Measurements from ENCODE around the gene TRIM60. TPM values are rescaled to one million over a fixed set of nuclear protein-coding genes. Genes with fewer than 3 reads are reported as not detected.

The TRIM60 gene
- total RNA-seq, 4 donors from 2014 or later: not detected

DNA sequence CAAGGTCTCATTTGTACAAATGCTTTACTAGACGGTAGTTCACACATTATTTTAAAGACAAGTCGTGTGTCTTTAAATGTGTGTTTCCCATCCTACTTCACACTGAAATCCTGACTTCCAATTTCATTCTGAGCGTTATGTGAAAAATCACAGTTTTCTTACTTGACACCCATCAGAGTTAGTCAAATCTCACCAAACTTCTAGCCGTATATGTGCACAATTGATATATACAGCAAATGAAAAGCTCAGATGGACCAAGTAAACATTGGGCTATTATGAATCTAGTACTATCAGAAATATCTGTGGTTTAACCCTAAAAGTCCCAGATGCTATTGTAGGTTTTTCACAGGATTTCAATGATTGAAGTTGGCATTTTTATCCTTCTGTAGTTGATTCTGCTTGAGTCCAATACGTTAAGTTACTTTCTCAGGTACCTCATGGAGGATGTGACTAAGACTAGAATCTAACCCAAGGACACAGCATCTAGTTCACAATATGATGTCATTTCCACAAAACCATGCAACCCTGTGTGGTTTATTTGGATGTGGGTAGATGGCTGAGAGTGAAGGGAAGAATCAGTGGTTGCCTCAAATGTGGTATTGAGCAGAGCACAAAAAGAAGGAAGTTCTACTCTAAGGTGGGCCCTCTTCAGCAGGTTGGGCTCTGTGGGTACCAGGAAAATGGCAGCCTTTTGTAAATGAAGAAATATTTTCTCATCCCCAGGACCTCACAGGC, 22.1 kb upstream of the TRIM60 start:
- no peaks in the 10 kb centered on the region for H3K27me3 ChIP-seq
- H3K27ac ChIP-seq: no peak overlapping the region
- no peak for ATAC-seq
- peaks cover 0 to 15% (median 0%) of the 10 kb centered on the region in 3 donors for H3K4me1 ChIP-seq
- WGBS, 2 donors (ENCODE audit: low coverage in 1 of 2): 85 to 87% methylated on average over 5 of the region's 5 CpGs
- H3K36me3 ChIP-seq: no peaks in the 10 kb centered on the region
- H3K9me3 ChIP-seq: no peaks in the 10 kb centered on the region
- H3K4me3 ChIP-seq: no peak overlapping the region
- TF ChIP-seq, protein P1, sequence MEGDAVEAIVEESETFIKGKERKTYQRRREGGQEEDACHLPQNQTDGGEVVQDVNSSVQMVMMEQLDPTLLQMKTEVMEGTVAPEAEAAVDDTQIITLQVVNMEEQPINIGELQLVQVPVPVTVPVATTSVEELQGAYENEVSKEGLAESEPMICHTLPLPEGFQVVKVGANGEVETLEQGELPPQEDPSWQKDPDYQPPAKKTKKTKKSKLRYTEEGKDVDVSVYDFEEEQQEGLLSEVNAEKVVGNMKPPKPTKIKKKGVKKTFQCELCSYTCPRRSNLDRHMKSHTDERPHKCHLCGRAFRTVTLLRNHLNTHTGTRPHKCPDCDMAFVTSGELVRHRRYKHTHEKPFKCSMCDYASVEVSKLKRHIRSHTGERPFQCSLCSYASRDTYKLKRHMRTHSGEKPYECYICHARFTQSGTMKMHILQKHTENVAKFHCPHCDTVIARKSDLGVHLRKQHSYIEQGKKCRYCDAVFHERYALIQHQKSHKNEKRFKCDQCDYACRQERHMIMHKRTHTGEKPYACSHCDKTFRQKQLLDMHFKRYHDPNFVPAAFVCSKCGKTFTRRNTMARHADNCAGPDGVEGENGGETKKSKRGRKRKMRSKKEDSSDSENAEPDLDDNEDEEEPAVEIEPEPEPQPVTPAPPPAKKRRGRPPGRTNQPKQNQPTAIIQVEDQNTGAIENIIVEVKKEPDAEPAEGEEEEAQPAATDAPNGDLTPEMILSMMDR (IDR thresholded peaks at IDR 0.05): no peak
- TF ChIP-seq EP300 (IDR thresholded peaks at IDR 0.05) (no peak), POLR2AphosphoS5 (IDR thresholded peaks at IDR 0.05) (no peak), POLR2A (IDR thresholded peaks at IDR 0.05) (no peak)

- WGBS, 2 donors (ENCODE audit: low coverage in 1 of 2): 80% methylated on average over 1 of the region's 2 CpGs; no CpG with 5 or more reads in 1 of the 2 donors
Observed at GRCh38 chr4:165010487-165010886, 21.3 kb upstream of the TRIM60 start.

GRCh38 chr4:165010991-165011390, 20.8 kb upstream of the TRIM60 start:
- Histone ChIP-seq H3K4me1 (peaks cover 0 to 7% (median 0%) of the 10 kb centered on the region in 3 donors), H3K27ac (no peak overlapping the region), H3K36me3 (no peaks in the 10 kb centered on the region), H3K4me3 (no peak overlapping the region), H3K9me3 (no peaks in the 10 kb centered on the region), H3K27me3 (no peaks in the 10 kb centered on the region)
- TF ChIP-seq EP300 (IDR thresholded peaks at IDR 0.05): no peak
- TF ChIP-seq POLR2AphosphoS5 (IDR thresholded peaks at IDR 0.05): no peak
- TF ChIP-seq, protein P1 (IDR thresholded peaks at IDR 0.05): no peak
- TF ChIP-seq POLR2A (IDR thresholded peaks at IDR 0.05): no peak
- 75 to 86% methylated on average over 3 to 8 of the region's 8 CpGs for WGBS, 2 donors (ENCODE audit: low coverage in 1 of 2)
- ATAC-seq: no peak

More at GRCh38 chr4:165010487-165010886, 21.3 kb upstream of the TRIM60 start:
- H3K27me3 ChIP-seq: no peaks in the 10 kb centered on the region
- no peak for ATAC-seq
- H3K4me3 ChIP-seq: no peak overlapping the region
- peaks cover 0 to 12% (median 0%) of the 10 kb centered on the region in 3 donors for H3K4me1 ChIP-seq
- H3K9me3 ChIP-seq: no peaks in the 10 kb centered on the region
- no peak overlapping the region for H3K27ac ChIP-seq
- TF ChIP-seq, protein P1 (IDR thresholded peaks at IDR 0.05): no peak
- TF ChIP-seq EP300 (IDR thresholded peaks at IDR 0.05): no peak
- TF ChIP-seq POLR2AphosphoS5 (IDR thresholded peaks at IDR 0.05): no peak
- TF ChIP-seq POLR2A (IDR thresholded peaks at IDR 0.05): no peak
- no peaks in the 10 kb centered on the region for H3K36me3 ChIP-seq

DNA sequence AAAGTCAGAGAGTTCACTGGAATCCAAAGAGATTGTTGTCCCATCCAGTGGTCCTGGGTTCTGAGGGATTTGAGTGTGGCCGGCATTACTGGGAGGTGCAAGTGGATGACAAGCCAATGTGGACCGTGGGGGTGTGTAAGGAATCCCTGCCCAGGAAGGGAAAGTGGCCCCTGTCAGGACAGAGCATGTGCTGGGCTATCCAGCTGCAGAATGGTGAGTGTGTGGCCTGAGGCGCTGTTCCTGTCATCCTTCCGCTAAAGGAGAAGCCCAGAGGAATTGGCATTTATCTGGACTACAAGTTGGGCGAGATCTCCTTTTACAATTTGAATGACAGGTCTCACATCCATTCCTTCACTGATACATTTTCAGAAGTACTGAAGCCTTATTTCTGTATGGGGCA, 20.4 kb upstream of the TRIM60 start:
- ATAC-seq: no peak
- H3K27ac ChIP-seq: no peak overlapping the region
- H3K27me3 ChIP-seq: no peaks in the 10 kb centered on the region
- H3K9me3 ChIP-seq: no peaks in the 10 kb centered on the region
- no peak overlapping the region for H3K4me3 ChIP-seq
- H3K36me3 ChIP-seq: no peaks in the 10 kb centered on the region
- TF ChIP-seq, protein P1 (IDR thresholded peaks at IDR 0.05): no peak
- no peak for TF ChIP-seq POLR2AphosphoS5 (IDR thresholded peaks at IDR 0.05)
- TF ChIP-seq POLR2A (IDR thresholded peaks at IDR 0.05): no peak
- TF ChIP-seq EP300 (IDR thresholded peaks at IDR 0.05): no peak
- WGBS, 2 donors (ENCODE audit: low coverage in 1 of 2): 78 to 100% methylated on average over 3 to 5 of the region's 5 CpGs
- H3K4me1 ChIP-seq: peaks cover 0 to 3% (median 0%) of the 10 kb centered on the region in 3 donors

GRCh38 chr4:165013691-165014090, 18.1 kb upstream of the TRIM60 start:
- ATAC-seq: no peak
- TF ChIP-seq, protein P1 (IDR thresholded peaks at IDR 0.05): no peak
- TF ChIP-seq EP300 (IDR thresholded peaks at IDR 0.05) (no peak), POLR2AphosphoS5 (IDR thresholded peaks at IDR 0.05) (no peak), POLR2A (IDR thresholded peaks at IDR 0.05) (no peak)
- no peak overlapping the region for H3K27ac ChIP-seq

More at GRCh38 chr4:165013691-165014090, 18.1 kb upstream of the TRIM60 start:
- H3K4me3 ChIP-seq: no peak overlapping the region
- no peaks in the 10 kb centered on the region for H3K36me3 ChIP-seq
- H3K27me3 ChIP-seq: no peaks in the 10 kb centered on the region
- no peaks in the 10 kb centered on the region for H3K4me1 ChIP-seq
- H3K9me3 ChIP-seq: no peaks in the 10 kb centered on the region
